Measurements from ENCODE around the gene SRGAP3. TPM values are rescaled to one million over a fixed set of nuclear protein-coding genes. Genes with fewer than 3 reads are reported as not detected.

The SRGAP3 gene
- total and polyA plus RNA-seq, 10 of the 15 experiments (the other 5 are each of a cell fraction or from before 2014, with no cell fraction given): 0.32 to 1.7 (median 0.99) TPM

GRCh38 chr3:8938021-8938420 lies 311.4 kb downstream of the SRGAP3 start:
- 59% methylated on average over 1 of the region's 1 CpG for WGBS (ENCODE audit: insufficient coverage, insufficient replicate concordance, low lambda C conversion rate, missing lambda C conversion rate)
- H3K79me2 ChIP-seq (ENCODE audit: control insufficient read depth, insufficient read depth, low read length): no peaks in the 10 kb centered on the region
- H2AFZ ChIP-seq (ENCODE audit: control insufficient read depth, low read depth, low read length): no peak overlapping the region
- ATAC-seq (peak; percentile 79), DNase-seq (ENCODE audit: low read depth, low spot score) (no peak), FAIRE-seq (peak; percentile 35)
- H3K4me2 ChIP-seq (ENCODE audit: control insufficient read depth, insufficient read depth): no peak overlapping the region
- H3K4me3 ChIP-seq: no peak overlapping the region
- no peaks in the 10 kb centered on the region for H3K27me3 ChIP-seq (replicated peaks in 1 of 2; ENCODE audit: control insufficient read depth in 2 of 2, insufficient read depth in 2 of 2, low read length in 1 of 2)
- H3K9ac ChIP-seq (ENCODE audit: control insufficient read depth, insufficient read depth, low read length): no peak overlapping the region
- SMC1A ChIA-PET (ENCODE audit: uncharacterized antibody, unreplicated experiment): interaction anchor here (0.8 to 2.8 kb wide), 3 partner anchors 11 to 21 kb away, joined by 3 to 10 read pairs (median 5); no protein-coding TSS in a partner anchor
- intact Hi-C loops (cut with micrococcal nuclease; ENCODE audit: unreplicated experiment): no loop called here
- H3K9me3 ChIP-seq (replicated peaks; ENCODE audit: control insufficient read depth, insufficient read depth, low read length): no peaks in the 10 kb centered on the region; the same call in 2 of the 3 replicates
- CTCF ChIA-PET: interaction anchor here (0.6 to 1.4 kb wide), 6 partner anchors 10 to 425 kb away, joined by 3 to 4 read pairs (median 3); partner anchors contain the start of gene THUMPD3
- H3K4me1 ChIP-seq (ENCODE audit: control insufficient read depth, insufficient read depth, low read length): no peaks in the 10 kb centered on the region
- in situ Hi-C loops (cut with MboI): no loop called here
- POLR2A ChIA-PET: no interaction called here
- BruUV-seq (replicated peaks): no TSS peak
- RAD21 ChIA-PET (ENCODE audit: unreplicated experiment): interaction anchor here (0.7 to 1.8 kb wide), 2 partner anchors 17 to 28 kb away, joined by 3 to 8 read pairs; no protein-coding TSS in a partner anchor
- TF ChIP-seq RELA (IDR thresholded peaks at IDR 0.05; ENCODE audit: borderline replicate concordance, partially characterized antibody) (no peak), CUX1 (IDR thresholded peaks at IDR 0.05; ENCODE audit: insufficient replicate concordance, low read depth, low read length) (no peak), ASH2L (IDR thresholded peaks at IDR 0.05; ENCODE audit: borderline replicate concordance, low read depth) (no peak), RAD21 (IDR thresholded peaks at IDR 0.05; ENCODE audit: insufficient read depth, low read depth, low read length) (peak; percentile 25; the same call in 1 of the 2 replicates), CTCF (IDR thresholded peaks at IDR 0.05 in 2 of 3, conservative IDR thresholded peaks at IDR 0.05 in 1 of 3; ENCODE audit: control insufficient read depth in 2 of 3, extremely low read depth in 1 of 3, insufficient read depth in 1 of 3, low read depth in 3 of 3, low read length in 3 of 3) (peak; percentile 15 to 31 (median 19); a peak in 3 of 6 replicates), E2F4 (IDR thresholded peaks at IDR 0.05; ENCODE audit: low read depth, low read length) (no peak), POLR2AphosphoS2 (IDR thresholded peaks at IDR 0.05; ENCODE audit: low read depth, low read length) (no peak)
- H3K36me3 ChIP-seq (ENCODE audit: control insufficient read depth in 2 of 2, insufficient read depth in 2 of 2, low read length in 1 of 2): peaks cover 2 to 17% of the 10 kb centered on the region in 2 experiments
- H3K27ac ChIP-seq (ENCODE audit: control insufficient read depth, insufficient read depth): no peak overlapping the region
- no peaks in the 10 kb centered on the region for H4K20me1 ChIP-seq (ENCODE audit: control insufficient read depth, insufficient read depth)
